HG03521 (cell line): Measurements from ENCODE around the gene USP30.

ENCODE experiments used
- ATAC-seq: cut with Tn5 transposase; IDR thresholded peaks from one replicate; pipeline ENCODE4 v1.9.1; 2021; ENCODE audit warnings: mild to moderate bottlenecking, moderate library complexity; ENCODE audit not compliant: unreplicated experiment

The USP30 gene

DNA sequence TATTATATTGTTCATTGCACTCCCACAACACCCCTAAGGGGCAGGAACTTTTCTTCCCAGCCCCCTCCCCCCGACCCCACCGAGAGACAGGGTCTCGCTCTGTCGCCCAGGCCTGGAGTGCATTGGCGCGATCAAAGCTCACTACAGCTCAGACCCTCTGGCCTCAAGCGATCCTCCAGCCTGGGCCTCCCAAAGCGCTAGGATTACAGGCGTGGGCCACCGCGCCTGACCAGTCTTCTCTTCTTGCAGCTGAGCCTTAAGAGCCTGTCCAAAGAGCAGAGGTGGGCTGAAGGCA is 44.7 kb downstream of the USP30 start:
- ATAC-seq, result no peak

DNA sequence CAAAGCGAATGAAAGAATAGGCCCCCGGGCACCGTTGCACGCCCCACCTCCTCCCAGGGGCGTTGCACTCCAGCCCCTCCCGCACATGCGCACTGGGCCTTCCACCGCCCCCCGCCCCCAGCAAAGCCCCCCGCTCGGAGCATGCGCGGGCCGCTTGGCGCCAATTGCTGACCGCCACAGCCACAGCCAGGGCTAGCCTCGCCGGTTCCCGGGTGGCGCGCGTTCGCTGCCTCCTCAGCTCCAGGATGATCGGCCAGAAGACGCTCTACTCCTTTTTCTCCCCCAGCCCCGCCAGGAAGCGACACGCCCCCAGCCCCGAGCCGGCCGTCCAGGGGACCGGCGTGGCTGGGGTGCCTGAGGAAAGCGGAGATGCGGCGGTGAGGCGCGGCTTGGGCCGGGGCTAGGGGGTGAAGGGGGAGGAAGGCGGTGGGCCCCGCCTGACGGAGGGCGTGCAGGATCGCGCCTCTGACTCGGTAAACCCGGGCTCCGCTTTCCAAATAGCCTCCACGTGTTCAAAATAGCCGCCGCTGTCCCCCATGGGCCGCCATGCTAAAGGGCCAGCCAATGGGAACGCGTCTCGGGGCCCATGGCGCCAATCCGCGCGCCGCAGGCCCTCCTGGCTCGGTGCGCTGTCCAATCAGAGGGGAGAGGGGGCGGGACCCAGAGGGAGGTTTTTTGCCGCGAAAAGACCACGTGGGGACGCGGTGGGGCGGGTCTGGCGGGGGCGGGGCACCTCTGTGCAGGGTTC is 45.2 kb downstream of the USP30 start, which contains the start of gene UNG:
TSS of gene UNG (plus strand) at position 163 of the 748 bp plus-strand sequence. CDS start at position 246, 83 bp downstream.
- ATAC-seq, result peak; percentile 94

DNA sequence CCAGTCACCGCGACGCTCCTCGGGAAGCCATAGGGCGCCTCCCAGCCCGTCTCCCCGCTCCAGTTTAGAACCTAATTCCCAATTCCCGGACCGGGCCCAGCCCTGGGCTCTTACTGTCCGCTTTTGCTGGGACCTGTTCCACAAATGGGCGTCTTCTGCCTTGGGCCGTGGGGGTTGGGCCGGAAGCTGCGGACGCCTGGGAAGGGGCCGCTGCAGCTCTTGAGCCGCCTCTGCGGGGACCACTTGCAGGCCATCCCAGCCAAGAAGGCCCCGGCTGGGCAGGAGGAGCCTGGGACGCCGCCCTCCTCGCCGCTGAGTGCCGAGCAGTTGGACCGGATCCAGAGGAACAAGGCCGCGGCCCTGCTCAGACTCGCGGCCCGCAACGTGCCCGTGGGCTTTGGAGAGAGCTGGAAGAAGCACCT is 45.8 kb downstream of the USP30 start:
- peak; percentile 18 for ATAC-seq

DNA sequence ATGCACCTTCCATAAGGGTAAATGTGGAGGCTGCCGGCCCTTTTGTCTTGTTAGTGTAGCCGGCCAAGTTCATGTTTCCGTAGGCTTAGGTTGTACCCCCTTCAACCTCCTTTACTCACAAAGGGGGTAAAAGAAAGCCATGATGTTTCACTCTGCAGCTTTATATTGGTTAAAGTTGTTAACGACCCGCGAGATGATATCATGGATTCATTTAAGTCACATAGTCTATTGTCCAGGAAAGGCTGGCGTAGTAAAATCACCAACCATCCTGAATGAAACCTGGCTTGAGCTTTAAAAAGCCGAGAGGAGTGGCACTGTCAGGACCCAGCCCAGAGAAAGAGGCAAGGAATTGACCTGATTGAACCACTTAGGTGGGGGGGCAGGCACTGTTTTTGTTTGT is 46.3 kb downstream of the USP30 start:
- no peak for ATAC-seq

- no peak for ATAC-seq
These were observed 47.1 kb downstream of the USP30 start for GRCh38 chr12:109099431-109100020.

- ATAC-seq, result no peak
These were observed 48.4 kb downstream of the USP30 start for GRCh38 chr12:109100741-109101140.

GRCh38 chr12:109102491-109102890 is 50.1 kb downstream of the USP30 start:
- ATAC-seq, result no peak

DNA sequence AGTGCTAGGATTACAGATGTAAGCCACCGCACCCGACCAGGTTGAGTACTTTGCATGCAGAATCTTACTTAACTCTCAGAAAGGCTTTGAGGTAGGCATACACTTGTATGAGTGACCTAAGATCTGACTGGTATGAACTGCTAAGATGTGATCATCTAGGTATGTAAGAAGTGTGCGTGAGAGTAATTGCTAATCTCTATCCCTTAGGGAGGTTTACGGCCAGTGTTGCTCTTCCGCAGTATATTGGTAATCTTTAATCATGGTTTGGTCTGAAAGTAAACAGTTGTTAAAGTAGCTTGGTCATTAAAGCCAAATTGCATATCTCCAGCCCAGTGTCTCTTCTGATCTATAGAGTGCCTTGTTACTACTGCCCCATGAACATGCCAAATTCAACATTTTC is 52.8 kb downstream of the USP30 start:
- no peak for ATAC-seq

DNA sequence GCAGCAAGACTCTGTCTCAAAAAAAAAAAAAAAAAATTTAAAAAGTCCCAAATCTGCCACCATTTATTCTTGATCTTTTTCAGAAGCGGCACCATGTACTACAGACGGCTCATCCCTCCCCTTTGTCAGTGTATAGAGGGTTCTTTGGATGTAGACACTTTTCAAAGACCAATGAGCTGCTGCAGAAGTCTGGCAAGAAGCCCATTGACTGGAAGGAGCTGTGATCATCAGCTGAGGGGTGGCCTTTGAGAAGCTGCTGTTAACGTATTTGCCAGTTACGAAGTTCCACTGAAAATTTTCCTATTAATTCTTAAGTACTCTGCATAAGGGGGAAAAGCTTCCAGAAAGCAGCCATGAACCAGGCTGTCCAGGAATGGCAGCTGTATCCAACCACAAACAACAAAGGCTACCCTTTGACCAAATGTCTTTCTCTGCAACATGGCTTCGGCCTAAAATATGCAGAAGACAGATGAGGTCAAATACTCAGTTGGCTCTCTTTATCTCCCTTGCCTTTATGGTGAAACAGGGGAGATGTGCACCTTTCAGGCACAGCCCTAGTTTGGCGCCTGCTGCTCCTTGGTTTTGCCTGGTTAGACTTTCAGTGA is 57.5 kb downstream of the USP30 start:
- ATAC-seq, result no peak

DNA sequence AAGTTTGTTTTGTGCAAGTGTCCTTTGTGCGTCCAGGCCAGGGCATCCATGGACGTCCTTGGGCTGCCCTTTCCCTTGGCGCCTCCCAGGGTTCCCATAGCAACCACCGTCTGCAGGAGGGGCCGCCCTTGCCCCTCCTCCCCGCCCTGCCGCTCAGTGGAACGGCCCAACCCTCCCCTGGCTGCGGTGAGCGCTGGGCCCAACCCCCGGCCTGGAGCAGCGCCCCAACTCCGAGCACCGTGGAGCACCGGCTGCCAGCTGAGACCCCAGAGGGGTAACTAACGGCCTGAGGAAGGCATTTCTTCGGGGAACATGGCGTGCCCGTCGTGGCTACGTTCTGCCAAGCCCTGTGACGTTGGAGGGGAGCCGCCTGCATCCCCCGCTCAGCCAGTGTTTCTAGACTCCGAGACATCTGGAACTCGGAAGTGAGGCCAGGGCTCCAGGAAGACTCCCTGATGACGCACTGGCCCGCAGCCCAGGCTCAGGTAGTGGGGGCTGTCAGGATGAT is 58.7 kb downstream of the USP30 start:
- no peak for ATAC-seq

GRCh38 chr12:109112720-109113465 is 60.5 kb downstream of the USP30 start:
- no peak for ATAC-seq

GRCh38 chr12:109113661-109114321 is 61.4 kb downstream of the USP30 start:
- ATAC-seq, result no peak

DNA sequence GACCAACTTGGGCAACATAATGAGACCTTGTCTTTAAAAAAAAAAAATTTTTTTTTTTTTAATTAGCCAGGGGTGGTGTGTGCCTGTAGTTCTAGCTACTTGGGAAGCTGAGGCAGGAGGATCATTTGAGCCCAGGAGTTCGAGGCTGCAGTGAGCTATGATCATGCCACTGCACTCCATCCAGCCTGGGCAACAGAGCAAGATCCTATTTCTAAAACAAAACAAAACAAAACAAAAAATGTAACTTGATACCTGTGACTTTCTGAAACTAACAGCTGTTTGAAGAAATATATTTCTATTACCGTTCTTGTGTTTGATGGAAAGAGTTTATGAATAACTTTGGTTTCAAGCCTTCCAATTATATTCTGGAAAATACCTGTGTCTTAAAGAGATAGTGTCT is 62.3 kb downstream of the USP30 start:
- ATAC-seq, result no peak

GRCh38 chr12:109115404-109115757 is 63.0 kb downstream of the USP30 start:
- ATAC-seq, result no peak

DNA sequence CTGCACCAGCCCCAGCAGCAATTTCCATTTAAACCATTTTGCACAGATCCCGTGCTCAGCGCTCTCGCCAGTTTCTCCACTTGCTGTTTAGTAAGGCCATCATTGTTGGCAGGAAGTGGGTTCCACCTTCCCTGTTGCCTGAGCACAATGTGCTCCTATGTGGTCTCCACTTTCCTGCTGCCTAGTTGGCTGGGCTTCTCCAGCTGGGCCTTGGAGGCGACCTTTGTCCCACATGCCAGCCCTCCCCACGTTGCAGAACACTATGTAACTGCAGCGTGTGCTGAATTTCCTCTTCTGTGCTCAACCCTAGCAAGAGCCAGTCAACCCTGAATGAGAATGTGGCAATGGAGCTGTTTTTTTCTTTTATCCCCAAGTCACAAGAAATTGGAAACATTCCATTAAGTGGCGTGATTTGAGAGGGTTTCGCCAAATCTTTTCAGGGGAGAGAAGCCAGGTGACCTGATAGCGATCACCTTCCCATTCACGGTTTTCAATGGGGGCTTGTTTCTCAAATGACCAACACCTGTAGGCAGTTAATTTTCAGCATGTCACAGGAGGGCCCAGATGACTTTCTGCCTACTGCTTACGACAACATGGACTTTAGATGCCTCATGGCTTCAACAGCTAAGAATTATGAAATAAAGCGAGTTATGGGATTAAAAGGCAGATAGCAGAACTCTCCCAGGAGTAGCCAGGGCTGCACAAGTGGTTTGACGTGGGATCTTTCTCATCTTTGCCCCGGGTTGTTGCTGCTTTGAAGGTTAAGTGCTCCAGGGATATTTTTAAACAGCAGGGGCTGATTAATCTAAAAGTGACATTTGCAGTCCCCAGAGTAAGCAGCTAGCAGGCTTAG is 63.6 kb downstream of the USP30 start, which contains the start of gene ACACB:
TSS of gene ACACB (plus strand) at position 830 of the 853 bp plus-strand sequence. CDS start 22,819 bp downstream, outside the sequence.
- ATAC-seq, result no peak

DNA sequence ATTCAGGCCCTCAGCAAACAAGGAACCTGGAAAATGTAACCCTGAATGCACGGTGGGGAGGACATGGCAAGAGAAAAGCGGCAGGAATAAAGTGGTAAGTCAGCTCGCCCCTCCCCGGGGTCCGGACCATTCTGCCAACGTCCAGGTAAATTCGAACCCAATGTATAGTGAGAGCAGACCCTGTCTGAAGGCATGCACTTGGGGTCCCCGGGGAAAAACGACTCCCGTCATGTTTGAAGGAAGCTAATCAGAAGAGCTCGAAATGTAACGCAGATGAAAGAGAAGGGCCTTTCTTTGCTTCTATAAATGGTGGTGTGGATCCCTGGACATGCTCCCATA is 64.2 kb downstream of the USP30 start:
- no peak for ATAC-seq

- no peak for ATAC-seq
These were observed 67.7 kb downstream of the USP30 start for GRCh38 chr12:109120095-109120494.

- ATAC-seq, result no peak
These were observed 68.2 kb downstream of the USP30 start for GRCh38 chr12:109120557-109120956.

DNA sequence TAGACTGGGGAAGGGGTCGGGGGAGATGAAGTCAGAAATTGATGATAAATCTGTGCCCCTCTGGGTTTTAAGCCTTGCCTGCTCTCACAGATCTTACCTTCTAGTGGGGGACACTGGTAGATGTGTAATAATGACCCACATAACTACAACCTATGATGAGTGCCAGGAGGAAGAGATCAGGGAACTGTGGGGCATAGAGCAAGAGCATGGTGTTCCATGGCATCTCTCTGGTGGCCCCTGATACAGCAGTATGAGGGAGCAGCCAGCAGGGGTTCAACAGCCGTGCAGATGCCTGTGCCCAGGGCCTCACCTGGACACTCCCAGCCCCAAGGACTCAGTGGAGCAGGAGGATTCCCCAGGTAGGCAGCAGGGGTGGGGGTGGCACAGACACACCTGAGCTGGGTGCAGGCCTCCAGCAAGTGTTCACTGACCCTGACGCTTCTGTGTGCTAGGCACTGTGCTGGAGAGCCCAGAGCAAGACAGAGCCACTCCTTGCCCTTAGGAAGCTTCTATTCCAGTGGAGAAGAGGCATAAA is 69.0 kb downstream of the USP30 start:
- ATAC-seq, result no peak
